Muscle of leg (tissue), 11 donors: Measurements from ENCODE around the gene HOXB5. TPM values are rescaled to one million over a fixed set of nuclear protein-coding genes. Genes with fewer than 3 reads are reported as not detected.

Source experiments
- DNase-seq: peaks from one replicate; pipeline ENCODE4 v3.0.0; 2013
- H3K27ac ChIP-seq: one replicate; pipeline ENCODE4 v1.5.1; 2013; ENCODE audit warnings: mild to moderate bottlenecking, low read length, control low read depth
- H3K27me3 ChIP-seq: one replicate; pipeline ENCODE4 v1.6.1; 2013; ENCODE audit warnings: low read length; ENCODE audit not compliant: control insufficient read depth, insufficient read depth
- H3K36me3 ChIP-seq: one replicate; pipeline ENCODE4 v1.6.1; 2013; ENCODE audit warnings: low read length; ENCODE audit not compliant: control insufficient read depth, insufficient read depth
- H3K4me1 ChIP-seq: one replicate; pipeline ENCODE4 v1.6.1; 2013; ENCODE audit warnings: low read length; ENCODE audit not compliant: control insufficient read depth, insufficient read depth
- H3K4me3 ChIP-seq: one replicate; pipeline ENCODE4 v1.5.1; 2013; ENCODE audit warnings: low read length, control low read depth
- H3K9me3 ChIP-seq: replicated peaks from 2 replicates; pipeline ENCODE4 v1.6.1; 2013; ENCODE audit warnings: low read depth, low read length; ENCODE audit not compliant: control insufficient read depth
- WGBS: methylation state at CpG from one replicate; pipeline ENCODE4 v1.1.5; 2013; ENCODE audit warnings: missing lambda C conversion rate; ENCODE audit not compliant: insufficient coverage; 5-methylcytosine and 5-hydroxymethylcytosine counted together
- polyA plus RNA-seq, 8 donors: library from polyadenylated mRNA; unstranded; fragments of 120-200 nt; gene quantifications; one replicate each; pipeline versions ENCODE4 v1.2.1 to v1.2.3, GENCODE V29; 2013; ENCODE audit warnings: inconsistent platforms in 1 of 8, low replicate concordance in 1 of 8; ENCODE audit not compliant: insufficient read length in 8 of 8, insufficient read depth in 1 of 8
- total RNA-seq: library from RNA; stranded (reverse); fragments of 120-200 nt; gene quantifications from one replicate; pipeline ENCODE4 v1.2.4, GENCODE V29; 2013

HOXB5 gene
- total and polyA plus RNA-seq, 9 donors: 0.13 to 2.7 (median 0.54) TPM

DNA sequence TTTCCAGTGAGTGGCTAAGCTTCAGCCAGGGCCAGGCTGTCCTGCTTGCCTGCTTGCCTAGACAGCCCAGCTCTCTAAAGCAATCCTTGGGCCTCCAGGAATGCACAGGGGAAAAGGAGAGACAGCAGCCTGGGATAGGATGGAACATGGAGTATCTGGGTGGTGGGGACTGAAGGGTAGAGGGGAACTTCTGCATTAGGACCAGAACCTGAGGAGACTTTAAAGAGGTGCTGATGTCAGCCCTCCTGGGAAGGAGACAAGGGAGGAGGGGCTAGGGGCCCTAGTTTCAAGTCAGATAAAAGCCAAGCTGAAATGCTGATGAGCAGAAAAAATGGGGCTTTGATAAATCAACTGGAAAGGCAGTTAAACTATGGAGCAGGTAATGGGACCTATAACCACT lies 15.5 kb upstream of the HOXB5 start:
- Histone ChIP-seq H3K36me3 (no peaks in the 10 kb centered on the region), H3K4me1 (peaks cover 27% of the 10 kb centered on the region), H3K9me3 (no peaks in the 10 kb centered on the region), H3K27ac (no peak overlapping the region), H3K4me3 (no peak overlapping the region), H3K27me3 (peaks cover 100% of the 10 kb centered on the region)
- no peak for DNase-seq

DNA sequence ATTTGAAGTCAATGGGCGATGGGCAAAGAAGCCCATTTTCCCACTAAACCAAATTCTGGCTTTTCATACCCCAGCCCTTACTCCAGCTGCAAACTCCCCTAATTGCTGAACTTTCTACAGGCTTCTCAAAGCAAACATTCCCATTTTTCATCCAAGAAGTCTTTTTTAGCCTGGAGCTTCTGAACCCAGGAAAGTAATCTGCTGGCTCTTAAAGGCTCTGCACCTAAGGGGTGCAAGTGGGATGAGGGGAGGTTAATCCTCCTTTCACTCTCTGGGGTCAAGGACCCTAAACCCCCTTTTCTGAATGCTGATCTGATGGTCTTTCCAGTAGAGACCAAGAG lies 14.9 kb upstream of the HOXB5 start:
- DNase-seq: no peak
- no CpG with 5 or more reads among the region's 1 CpG for WGBS
- H3K27ac ChIP-seq: no peak overlapping the region
- H3K4me1 ChIP-seq: peaks cover 24% of the 10 kb centered on the region
- no peaks in the 10 kb centered on the region for H3K9me3 ChIP-seq
- H3K36me3 ChIP-seq: no peaks in the 10 kb centered on the region
- peaks cover 100% of the 10 kb centered on the region for H3K27me3 ChIP-seq
- H3K4me3 ChIP-seq: no peak overlapping the region

DNA sequence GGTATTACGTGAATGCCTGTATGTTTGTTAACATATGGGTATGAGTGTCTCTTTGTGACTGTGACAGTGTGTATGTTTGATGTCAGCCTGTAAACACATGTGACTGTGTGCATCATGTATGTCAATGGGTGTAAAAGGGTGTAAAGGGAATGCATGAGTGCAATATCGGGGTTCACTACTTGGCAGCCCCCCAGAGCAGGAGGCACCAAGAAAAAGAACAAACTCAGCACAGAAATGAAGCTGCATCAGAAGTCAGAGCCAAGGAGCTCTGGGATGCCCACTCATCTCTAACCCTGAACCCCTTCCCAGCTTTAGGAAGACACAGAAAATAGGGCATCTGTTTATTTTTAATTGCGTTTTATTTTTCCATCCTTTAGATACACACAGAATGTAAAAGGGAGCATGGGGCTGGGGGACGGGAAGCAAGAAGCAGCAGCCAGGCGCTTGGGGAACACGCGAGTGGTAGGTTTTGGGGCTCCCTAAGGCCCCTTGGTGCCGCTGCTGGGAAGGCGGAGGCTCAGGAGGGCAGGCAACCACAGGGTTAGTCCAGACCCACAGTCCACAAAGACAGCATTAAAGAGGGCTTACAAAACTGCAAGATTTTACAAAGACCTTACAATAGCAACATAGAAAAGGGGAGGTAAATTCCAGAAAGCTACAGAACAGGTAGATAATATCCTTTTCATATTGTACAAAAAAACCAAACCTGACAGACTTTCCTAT lies 13.5 kb upstream of the HOXB5 start:
- no peak overlapping the region for H3K4me3 ChIP-seq
- H3K9me3 ChIP-seq: peaks cover 3% of the 10 kb centered on the region
- DNase-seq: no peak
- H3K4me1 ChIP-seq: peaks cover 19% of the 10 kb centered on the region
- H3K27me3 ChIP-seq: peaks cover 99% of the 10 kb centered on the region
- H3K36me3 ChIP-seq: no peaks in the 10 kb centered on the region
- WGBS: 72% methylated on average over 5 of the region's 9 CpGs
- no peak overlapping the region for H3K27ac ChIP-seq

DNA sequence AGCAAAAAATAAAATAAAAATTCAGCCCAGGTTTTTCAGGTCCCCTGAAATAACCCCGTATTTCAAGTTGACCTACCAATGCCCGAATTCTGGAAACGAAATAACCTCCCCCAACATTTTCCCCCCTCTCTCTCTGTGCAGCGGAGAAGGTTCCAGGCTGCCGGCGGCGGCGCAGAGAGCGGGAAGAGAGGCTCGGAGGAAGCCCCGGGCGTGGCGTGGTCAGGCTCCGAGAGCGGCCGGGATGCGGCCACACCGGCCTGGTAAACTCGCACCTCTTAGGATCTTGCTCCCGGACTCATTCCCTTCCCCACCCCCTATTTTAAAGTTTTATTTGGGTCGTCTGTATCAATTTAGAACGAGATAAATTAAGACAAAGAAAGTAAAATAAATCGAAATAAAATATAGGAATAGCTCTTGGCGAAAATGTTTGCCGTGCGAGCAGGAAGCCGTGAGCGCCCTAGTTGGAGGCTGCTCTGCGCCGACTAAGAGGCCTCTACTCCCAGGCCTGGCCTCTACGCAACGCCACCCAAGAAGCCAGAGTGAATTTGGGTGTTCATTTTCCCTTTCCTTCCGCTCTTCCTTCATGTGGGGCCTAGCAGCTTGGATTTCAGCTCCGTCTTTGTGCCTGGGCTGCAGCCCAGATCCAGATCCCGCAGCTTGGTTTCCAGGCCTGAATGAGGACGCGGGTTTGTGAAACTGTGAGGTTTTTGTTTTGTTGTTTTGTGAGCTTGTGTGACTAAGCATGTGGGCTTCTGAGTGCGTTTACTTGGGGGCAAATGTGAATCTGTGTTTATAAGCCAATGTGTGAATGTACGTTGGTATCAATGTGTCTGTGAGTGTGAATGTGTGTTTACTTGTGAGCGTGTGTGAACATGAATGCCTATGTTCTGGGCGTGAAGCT lies 12.7 kb upstream of the HOXB5 start:
- H3K27ac ChIP-seq: no peak overlapping the region
- peaks cover 99% of the 10 kb centered on the region for H3K27me3 ChIP-seq
- H3K36me3 ChIP-seq: no peaks in the 10 kb centered on the region
- H3K4me3 ChIP-seq: no peak overlapping the region
- WGBS: 25% methylated on average over 21 of the region's 41 CpGs
- peaks cover 19% of the 10 kb centered on the region for H3K4me1 ChIP-seq
- peaks cover 3% of the 10 kb centered on the region for H3K9me3 ChIP-seq
- no peak for DNase-seq

DNA sequence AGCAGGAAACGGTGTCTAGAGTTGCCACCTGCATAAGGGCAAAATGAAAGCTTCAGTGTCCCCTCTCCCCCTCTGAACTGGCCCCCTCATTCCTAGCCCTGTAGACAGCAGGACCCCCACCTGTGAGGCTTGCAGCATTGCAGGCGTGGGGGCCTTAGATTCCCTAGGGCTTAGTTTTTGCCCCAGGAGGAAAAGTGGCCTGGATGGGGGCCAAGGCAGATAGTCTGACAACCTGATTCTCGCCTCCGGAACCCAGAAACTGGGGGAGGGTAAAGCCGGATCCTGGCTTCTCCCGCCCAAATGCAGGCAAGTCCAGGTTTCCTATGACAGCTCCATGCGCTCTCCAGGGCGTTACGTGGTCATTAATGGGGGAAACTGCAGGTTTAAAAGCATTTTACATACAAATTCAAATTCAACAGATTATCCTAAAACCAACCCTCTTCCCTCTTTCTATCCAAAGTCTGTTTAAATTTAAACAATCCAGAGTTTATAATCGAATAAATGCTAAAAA lies 11.9 kb upstream of the HOXB5 start:
- peaks cover 99% of the 10 kb centered on the region for H3K27me3 ChIP-seq
- no peak for DNase-seq
- H3K9me3 ChIP-seq: peaks cover 3% of the 10 kb centered on the region
- 5% methylated on average over 3 of the region's 10 CpGs for WGBS
- H3K36me3 ChIP-seq: no peaks in the 10 kb centered on the region
- H3K27ac ChIP-seq: no peak overlapping the region
- H3K4me3 ChIP-seq: no peak overlapping the region
- peaks cover 11% of the 10 kb centered on the region for H3K4me1 ChIP-seq

DNA sequence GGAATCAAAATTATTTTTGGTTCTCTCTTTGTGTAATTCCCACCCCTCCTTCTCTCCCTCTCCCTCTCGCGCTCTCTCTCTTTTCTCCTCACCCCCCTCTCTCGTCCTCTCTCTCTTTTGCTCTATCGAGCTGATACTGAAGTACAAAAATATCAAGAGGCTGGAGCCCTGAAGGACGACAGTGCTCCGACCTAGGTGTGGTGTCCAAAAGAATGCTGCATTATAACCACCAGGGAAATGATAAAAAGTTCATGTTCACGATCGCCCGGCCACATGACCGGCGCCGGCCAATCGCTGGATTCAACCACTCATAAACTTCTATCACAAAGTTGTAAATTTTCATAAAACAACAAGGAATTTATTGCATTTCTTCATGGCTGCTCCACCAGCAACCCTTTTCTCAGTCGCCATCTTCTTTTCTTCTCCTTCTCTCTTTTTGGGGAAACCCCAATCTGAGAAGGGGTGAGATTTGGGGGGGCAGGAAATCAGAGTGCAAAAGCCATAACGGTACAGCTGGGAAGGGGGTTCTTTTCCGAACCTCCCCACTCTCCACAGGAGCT lies 11.3 kb upstream of the HOXB5 start, which contains the start of gene HOXB6:
TSS of gene HOXB6 (minus strand) at position 217 of the 560 bp plus-strand sequence. CDS start 6,836 bp downstream, outside the sequence.
- peak within 1 kb of the TSS; percentile 65 for H3K27ac ChIP-seq

DNA sequence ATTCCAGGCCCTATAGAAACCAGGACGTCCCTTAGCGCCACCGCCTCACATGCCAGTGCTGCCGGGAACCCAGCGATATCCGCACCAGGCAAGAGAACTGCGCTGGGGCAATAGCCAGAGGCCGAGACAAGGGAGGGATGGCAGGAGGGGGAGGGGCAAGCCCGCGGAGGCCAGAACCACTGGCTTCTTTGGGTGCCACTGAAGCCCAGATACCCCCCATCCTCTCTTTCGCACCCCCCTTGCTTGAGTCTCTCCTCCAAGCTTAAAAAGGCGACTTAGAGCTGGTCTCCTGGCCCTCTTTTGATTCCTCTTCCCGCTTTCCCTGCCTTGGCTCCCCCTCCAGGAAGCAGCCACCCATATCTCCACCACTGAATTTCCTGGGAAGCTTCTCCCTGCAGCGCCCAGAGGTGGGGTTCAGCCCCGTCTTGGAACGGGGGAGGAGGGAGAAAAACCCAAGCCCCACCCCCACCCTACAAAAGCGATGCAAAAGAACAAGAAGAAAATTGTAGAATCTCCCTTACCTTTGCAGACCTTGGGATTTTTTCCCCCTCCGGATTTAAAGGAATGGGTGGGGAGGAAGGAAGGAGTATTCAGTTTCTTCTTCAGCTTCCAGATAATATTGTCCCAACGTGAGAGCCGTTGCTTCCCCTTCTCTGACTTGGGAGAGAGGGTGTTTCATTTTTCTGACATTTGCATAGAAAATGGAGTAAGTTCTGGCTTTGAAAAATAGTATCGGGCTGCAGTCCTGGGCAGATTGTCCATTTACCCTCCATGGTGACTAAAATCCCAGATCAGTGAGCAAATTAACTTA lies 10.6 kb upstream of the HOXB5 start:
- Histone ChIP-seq H3K9me3 (peaks cover 3% of the 10 kb centered on the region), H3K27ac (peak overlapping the region; percentile 65), H3K36me3 (no peaks in the 10 kb centered on the region), H3K27me3 (peaks cover 99% of the 10 kb centered on the region), H3K4me1 (peaks cover 6% of the 10 kb centered on the region), H3K4me3 (peak overlapping the region; percentile 30)
- no peak for DNase-seq
- 0% methylated on average over 5 of the region's 21 CpGs for WGBS

More for the DNA sequence above, 11.3 kb upstream of the HOXB5 start, which contains the start of gene HOXB6:
- peak within 1 kb of the TSS; percentile 30 for H3K4me3 ChIP-seq
- WGBS: 2% methylated on average over 9 of the region's 16 CpGs
- H3K4me1 ChIP-seq: peaks cover 6% of the 10 kb centered on the region
- peaks cover 3% of the 10 kb centered on the region for H3K9me3 ChIP-seq
- no peak for DNase-seq
- peaks cover 99% of the 10 kb centered on the region for H3K27me3 ChIP-seq
- no peaks in the 10 kb centered on the region for H3K36me3 ChIP-seq

DNA sequence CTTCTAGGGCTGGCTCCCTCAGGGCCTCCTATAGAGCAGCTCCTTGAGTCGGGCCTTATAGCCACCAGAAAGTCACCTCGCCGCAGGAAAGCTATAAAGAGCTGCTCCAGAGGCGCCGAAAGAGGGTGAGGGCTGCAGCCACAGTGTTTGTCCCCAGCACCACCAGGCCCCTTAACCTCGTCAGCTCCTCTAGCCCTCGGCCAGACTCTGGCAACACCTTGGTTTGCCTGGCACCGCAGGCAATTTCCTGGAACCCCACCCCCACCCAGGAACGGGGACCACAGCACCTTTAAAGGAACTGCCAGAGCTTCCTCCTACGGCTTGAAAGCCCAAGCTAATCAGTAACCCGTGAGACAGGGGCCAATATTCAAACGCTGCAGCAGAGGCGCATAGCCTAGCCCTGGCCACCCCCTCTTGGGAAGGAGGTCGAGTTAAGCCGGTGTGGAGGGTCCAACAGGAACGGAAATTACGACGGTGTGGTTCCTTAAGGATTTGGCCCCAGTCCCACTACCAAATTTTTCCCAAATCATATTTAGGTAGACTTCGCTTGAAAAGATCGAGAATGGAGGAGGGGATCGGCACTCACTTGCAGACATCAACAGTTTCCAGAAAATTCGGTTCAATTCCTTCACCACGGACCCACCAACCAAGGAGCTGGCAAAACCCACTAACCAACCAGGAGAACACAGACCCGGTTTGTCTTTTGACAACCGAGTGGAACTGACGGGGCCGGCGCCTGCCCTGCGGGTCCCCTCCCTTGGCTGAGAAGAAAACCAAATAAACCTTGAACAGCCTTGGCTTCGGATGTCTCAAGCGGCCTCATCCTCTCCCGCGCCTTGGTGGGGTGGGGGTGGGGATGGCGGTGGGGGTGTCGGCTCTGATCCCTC lies 8.2 kb upstream of the HOXB5 start:
- Histone ChIP-seq H3K9me3 (peaks cover 3% of the 10 kb centered on the region), H3K27me3 (peaks cover 99% of the 10 kb centered on the region), H3K27ac (no peak overlapping the region), H3K4me3 (no peak overlapping the region), H3K4me1 (peaks cover 19% of the 10 kb centered on the region), H3K36me3 (no peaks in the 10 kb centered on the region)
- no peak for DNase-seq
- 9% methylated on average over 16 of the region's 35 CpGs for WGBS

DNA sequence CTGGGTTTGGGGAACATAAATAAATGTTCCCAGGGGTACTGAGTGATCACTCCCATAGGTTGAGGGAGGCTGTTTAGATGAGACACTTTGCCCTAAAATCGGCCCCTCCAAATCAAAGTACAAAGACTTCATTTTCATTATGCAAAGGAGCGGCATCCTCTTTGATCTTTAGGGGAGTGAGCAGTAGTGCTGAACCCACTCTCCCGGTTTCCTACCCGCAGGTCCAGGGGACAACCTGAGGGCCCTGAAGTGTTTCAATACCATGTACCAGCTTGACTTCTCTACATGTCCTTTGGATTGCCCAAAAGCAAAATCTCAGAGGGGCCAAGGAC lies 7.6 kb upstream of the HOXB5 start:
- WGBS: 27% methylated on average over 3 of the region's 4 CpGs
- Histone ChIP-seq H3K36me3 (no peaks in the 10 kb centered on the region), H3K27me3 (peaks cover 99% of the 10 kb centered on the region), H3K27ac (no peak overlapping the region), H3K4me3 (no peak overlapping the region), H3K9me3 (peaks cover 3% of the 10 kb centered on the region), H3K4me1 (peaks cover 19% of the 10 kb centered on the region)
- DNase-seq: no peak
